Embryonic facial prominence (tissue), 1 donor: ENCODE measurements around the gene NRG3.

ENCODE experiments used
- DNase-seq: peaks from one replicate; pipeline ENCODE4 v3.0.0-alpha.2; 2016; ENCODE audit errors: extremely low spot score

NRG3 gene

DNA sequence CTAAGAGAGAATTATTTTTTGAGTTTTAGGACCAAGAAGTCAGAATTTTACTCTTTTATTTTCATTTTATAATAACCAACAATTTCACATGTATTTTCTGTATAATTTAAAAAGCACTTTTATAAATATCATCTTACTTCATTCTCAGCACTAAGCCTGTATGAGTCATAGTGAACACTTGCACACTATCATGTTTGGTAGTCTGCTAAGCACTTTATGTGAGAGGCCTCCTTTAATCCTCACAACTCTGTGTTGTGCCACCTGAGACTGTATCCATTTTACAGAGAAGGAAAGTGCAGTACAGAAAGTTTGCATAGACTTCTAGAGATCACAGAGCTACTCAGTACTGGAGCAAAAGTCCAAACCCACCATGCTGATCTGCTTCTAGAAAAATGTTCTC is 939.6 kb downstream of the NRG3 start:
- no peak for DNase-seq

DNA sequence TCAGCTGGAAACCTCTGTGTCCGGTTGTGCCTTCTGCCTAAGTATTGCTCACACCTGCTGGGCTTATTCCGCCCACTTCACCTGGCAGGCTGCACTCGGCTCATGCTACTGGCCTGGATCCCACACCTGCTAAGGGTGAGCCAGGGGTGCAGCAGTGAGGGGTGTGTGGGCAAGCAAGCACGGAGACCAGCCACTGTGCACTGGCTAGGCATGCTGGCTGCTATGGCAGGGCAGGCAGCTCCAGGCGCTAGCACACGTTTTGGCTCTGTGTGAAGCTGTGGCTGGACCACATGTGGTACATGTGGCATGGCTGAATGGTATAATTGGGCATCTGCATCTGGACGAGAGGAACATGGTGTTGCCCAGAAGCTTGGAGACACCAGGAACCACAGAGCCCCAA is 940.7 kb downstream of the NRG3 start:
- no peak for DNase-seq

DNA sequence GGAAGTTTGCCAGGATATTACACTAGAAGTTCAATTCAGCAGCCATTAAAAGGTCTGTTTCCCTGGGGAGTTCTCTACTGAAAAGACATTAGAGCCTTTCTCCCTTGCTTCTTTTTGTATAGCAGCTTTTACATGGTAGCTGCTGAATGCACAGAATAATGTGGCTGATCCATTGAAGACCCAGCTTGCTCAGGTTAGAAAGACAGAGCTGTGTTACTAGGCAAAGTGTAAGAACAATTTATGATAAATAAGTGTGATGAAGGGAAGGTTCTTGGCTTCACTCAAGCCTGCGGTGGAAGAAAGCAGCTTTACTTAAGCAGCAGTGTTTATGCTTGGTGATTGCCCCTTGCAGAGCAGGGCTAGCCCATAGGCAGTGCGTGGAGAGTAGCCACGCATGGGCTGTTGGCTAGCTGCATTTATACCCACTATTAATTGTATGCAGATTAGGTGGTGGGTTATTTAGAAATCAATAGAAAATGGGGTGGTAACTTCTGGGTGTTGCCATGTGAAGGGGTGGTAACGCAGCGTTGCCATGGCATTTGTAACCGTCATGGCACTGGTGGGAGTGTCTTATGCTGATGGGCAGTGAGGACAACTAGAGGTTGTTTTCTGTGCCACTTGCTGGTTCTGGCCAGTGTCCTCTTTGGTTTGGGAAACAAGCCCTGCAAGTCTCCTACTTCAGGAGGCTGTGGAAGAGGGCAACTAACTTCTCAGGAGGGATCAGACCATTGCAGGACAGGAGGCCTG is 942.9 kb downstream of the NRG3 start:
- no peak for DNase-seq

DNA sequence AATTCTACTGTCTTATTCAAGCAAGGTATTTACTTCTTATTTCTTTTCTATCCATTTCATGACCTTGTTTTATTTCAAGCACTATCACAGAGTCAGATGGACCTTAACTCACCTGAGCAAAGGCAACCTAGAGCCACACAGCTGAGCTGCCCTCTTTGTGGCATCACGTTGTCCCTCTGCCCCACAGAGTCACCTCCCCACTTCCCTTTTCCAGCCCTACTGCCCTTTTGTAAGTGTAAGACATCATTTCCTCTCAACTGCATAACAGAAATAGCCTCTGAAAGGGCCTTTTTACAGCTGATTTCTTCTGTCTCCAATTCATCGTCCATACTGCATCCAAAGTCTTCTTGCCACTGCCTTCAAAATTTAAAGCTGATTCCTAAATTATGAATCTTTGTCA is 946.0 kb downstream of the NRG3 start:
- DNase-seq: no peak

DNA sequence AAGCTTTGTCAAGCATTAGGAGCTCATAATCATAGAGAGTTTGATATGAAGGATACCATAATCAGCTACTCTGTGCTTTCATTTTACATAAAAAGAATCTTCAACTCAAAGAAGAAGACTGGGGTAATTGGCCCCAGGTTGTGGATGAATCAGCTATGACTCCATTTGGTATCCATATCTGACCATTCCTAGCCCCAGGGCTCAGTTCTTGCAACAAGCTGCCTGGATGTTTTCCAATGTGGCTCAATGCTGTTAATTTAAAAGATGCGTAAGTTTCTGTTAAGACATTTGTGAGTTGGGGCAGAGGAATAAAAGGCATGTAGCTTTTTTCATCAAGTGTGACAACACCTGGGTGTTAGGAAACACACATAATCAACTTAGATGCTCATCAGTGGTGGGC is 951.1 kb downstream of the NRG3 start:
- no peak for DNase-seq

DNA sequence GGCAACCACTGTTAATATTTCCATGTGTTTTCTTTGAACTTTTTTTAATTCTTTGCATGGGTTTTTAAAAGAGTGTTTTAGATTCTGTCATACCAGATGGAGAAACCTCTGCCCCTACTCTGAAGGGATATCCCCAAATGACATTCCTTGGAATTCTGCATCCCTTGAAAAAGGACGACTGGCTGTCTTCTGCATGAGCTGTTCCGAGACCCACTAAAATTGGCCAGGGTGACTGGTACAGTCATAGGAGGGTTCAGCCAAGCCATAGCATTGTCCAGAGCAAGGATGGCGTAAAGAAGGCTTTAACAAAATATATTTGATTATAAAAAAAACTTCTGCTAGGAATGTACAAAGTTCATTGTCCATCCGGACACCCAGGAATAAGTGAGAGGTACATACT is 952.9 kb downstream of the NRG3 start:
- DNase-seq: no peak

DNA sequence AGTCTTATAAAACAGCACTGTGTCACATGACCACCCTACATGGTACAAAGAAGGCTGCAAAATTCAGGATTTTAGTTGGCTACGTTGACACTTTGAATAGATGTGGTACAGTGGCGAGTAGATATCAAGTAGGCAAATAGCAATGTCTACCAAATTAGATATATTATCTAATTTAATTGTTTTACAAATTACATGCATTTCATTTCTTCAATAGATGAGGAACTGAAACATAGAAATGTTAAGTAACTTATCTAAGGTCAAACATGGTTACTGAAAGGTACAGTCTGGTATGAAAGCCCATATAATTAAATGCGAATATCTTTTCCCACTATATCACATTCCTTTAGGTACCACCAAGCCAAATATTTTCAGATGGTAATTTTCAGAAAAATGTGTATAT is 972.2 kb downstream of the NRG3 start:
- no peak for DNase-seq

DNA sequence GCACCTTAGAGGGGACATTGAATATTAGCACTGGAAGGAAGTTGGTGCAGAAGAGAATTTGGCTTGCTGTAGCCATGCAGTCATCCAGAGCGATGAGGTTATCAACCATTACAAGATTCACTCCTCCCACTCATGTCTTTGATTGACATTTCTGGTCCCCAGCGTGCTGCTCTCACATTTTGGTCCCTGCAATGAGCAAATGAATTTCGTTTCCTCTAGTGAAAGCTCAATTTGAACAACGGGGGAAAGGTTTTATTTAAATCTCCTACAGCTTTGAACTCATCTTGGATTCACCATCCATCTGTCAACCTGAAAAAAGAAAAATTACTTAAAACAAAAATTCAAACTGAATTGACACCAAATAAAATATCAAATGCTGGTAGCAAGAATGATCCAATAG is 975.2 kb downstream of the NRG3 start:
- no peak for DNase-seq

DNA sequence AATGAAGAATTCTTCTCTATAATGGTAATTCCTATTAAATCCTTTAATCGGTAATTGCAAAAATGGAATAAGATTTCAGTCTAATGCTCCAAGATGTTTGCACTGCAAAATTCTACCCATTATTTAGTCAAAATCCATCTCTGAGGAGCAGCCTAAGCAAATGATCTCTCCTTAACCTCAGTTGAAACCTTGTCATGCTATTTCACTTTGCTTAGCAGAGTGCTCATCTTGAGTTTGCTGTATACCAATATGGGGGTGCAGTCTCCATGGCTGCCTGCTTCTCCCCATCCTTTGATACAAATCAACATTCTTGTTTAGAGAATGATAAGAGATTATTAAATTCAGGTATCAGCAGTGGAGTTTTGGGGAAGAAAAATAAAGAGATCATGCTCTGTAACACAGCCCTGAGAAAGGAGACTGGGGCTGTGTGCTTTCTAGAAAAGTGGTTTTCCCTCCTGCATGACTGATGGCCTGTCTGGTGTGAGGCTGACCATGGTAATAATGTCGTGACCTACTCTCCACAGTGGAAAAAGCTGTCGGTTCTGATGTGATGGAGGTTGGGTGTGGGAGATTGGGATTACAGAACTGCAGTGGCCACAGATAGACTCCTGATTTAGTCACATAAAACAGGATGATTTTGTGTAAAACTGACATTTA is 982.1 kb downstream of the NRG3 start:
- no peak for DNase-seq

DNA sequence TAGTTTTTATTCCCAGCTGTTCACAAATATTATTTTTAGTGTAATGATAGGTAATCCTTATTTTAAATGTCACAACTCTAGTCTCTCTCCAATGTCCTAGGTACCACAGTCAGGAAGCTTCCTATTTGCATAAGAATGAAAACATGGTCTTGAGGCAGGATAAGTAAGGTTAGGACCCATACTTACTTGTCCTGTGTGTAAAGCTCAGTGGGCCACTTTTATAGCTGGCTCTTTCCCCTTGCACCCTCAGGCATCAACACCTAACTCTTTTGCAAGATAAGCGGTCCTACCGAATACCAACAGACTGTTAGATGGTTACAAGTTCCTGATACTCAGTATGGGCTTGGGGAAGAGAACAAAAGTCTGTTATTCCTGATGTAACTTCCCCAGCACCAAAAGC is 986.9 kb downstream of the NRG3 start:
- DNase-seq: no peak

DNA sequence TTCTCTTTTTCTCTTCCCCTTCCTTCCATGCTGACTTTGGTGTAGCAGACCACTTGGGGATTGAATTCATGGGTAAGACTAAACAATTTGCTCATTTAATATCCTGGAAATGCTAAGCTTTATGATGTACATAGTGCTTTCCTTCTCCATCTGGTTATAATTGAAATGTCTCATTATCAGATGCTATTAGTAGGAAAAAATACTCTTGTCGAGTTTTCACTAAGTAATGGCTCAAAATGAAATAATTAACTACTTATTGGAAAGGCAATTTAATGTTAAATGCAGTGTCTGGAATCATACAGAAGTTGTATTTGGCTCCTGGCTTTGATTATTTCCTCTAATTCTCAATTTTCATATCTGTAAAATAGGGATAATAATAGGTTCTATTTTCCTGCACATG is 990.4 kb downstream of the NRG3 start:
- no peak for DNase-seq

DNA sequence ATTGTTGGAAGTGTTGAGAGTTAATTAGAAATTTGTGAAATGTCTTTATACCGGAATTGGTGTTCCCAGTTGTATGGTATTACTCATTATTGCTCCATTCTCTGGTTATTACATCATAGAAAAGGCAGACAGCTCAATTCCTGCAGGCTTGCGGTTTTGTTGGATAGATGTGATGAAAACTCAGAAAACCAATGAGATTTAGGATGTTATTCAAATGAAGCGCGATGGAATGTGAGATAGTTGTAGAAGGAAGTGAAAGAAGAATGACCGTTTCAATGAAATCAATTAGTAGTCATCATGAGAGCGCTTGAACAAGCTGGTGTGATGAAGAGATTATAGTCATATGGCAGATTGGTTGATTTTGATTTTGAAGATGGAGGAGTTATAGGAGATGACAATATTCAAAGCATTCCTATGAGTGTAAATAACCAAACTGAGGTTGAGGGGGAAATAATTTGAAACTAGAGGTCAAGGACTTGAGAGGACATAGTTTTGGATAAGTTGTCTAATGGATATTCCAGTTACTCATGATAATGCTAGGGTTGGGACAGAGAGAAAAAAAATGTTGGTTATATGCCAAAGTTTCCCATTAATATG is 991.5 kb downstream of the NRG3 start:
- no peak for DNase-seq

DNA sequence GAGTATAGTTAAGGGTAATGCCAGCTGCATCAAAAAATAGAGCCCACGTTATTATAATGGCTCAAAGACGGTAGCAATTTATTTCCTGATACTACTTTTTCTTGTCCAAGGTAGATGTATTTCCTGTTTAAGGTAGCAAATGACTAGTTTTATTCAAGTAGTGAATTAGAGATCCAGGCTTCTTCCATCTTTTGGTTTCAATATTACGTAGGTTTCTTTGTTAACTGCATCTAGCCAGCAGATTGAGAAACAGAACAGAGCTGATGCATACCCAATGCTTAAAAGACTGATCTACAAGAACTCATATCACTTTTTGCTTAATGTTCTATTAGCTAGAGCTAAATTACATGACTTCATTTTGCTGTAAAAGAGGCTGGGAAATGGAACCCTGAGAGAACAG is 992.1 kb downstream of the NRG3 start:
- DNase-seq: no peak

DNA sequence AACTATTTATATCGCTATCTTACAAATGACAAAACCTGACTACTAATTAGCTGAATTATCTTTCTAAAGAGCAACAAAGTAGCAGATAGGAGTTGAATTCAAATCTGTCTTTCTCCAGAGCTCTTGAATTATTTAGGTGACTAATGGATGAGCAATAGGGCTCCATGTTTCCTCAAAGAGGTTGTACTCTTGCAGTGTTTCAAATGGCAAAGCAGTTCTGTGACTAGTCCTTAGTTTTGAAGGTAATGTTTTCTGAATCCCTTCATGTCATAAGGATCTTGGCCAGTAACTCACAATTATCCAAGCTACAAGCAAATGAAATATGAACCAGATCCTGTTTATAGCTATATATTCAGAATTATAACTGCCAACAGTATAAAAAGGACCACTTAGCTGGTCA is 999.7 kb downstream of the NRG3 start:
- DNase-seq: no peak

DNA sequence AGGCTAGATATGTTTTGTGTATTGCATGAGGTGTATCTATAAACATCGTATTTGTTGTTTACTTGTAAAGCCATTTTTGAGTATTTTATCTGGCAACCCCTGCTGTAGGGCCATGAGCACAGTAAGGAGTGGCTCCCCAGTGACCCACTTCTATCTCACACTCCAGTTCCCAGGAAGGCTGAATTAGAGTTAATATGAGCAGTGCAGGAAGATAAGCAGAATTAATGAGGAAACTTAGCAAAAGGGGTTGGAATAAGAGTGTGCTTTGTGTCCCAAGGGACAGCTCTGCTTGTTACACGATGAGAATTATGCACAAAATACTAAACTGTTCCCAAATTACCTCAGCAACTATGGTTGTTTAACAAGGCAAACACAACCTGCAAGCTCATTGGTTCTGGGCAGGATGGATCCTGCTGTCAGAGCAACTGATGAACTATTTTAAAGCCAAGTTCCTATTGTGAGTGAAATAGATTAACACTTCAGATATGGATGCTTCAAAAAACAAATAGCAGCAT is 1005.8 kb downstream of the NRG3 start:
- DNase-seq: no peak

DNA sequence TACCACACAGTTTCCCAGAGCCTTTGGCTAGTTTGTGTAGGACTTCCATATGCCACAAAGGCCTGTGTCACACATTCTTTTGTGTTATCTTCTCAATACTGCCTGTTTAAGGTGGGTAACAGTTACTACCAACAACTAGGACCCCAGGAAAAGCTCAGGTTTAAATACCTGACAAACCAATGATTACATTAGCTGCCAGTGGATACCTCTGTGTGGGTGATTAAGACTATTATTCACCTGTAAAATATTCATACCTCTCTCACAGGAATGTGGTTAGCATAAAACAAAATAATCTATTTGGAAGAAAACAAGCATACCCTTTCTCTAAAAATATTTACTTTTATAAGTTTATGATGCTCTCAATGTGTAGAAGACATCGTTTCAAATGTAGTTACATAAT is 1007.7 kb downstream of the NRG3 start:
- DNase-seq: no peak

DNA sequence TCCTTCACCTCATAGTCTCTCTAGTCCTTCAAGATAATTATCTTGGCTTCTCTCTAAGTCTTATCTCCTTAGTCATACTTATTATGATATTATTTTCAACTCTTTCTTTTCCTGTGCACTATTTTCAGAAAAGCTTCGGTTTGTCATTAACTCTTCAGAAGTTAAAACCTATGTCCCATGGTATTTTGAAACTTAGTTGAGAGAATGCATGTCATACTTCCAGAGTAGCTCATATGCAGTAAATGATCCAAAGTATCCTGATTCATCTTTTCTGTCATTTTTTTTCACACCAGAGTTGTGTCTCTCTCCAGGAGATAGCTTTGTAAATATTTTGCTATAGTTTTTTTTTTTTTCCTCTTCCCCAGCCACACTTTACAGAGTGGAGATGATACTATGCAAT is 1008.6 kb downstream of the NRG3 start:
- no peak for DNase-seq

DNA sequence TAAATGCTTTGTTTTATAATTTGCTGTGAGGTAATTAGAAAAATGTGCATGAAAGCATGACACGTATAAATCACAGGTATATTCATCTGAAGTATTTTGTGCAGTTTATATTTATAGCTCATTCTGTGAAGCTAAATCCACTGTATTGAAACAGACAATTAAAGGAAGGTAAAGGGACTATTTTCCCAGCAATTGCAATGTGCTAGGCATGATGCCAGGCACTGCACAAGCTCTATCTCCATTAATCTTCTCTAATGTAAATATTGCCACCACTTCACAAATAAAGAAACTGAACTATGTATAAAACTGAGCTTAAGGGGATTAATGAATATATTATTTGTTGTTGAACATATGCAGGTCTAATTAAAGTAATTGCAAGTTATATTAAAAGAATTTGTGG is 1012.5 kb downstream of the NRG3 start:
- no peak for DNase-seq

DNA sequence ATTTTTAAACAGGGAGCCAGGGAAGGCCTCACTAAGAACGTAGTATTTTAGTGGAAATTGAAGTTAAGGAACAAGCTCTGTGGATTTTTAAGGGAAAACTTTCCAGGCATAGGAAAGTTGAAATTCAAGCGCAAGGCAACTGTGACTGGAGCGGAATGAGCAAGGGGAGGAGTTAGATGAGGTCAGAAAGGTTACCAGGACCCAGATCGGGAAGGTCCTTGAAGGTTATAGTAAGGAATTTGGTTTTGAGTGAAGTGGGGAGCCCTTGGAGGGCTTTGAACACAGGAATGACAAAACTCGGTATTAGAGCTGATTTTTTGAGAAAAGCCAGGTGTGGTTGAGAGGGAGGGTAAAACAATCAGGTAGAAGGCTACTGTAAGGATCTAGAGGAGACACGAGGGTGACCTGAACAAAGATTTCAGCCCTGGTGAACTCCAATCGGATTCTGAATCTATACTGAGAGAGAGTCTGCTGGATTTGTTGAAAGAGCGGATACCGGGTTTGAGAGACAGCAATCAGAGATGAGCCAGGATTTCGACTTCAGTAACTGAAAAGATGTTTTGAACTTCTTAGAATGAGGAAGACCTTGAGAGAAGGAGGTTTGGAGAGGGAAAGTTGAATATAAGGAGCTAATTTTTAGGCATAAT is 1013.9 kb downstream of the NRG3 start:
- DNase-seq: no peak

DNA sequence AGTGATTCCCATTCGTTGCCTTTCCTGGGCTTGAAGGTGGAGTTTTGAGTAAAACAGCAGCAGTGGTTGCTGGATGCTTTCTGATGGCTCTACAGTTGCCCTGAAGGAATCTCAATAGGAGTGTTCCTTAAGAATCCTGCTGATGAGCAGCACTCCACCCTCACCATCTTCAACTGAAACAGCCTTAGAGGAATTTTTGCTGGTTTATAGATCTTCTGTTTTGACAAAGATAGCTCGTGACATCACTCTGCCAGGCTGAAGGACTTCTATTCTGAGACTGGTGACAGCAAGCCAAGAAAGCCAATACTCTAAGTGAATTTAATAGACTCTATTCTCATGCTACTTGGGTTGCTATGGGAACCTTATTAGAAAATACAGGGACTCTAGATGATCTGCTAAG is 1014.7 kb downstream of the NRG3 start:
- DNase-seq: no peak

DNA sequence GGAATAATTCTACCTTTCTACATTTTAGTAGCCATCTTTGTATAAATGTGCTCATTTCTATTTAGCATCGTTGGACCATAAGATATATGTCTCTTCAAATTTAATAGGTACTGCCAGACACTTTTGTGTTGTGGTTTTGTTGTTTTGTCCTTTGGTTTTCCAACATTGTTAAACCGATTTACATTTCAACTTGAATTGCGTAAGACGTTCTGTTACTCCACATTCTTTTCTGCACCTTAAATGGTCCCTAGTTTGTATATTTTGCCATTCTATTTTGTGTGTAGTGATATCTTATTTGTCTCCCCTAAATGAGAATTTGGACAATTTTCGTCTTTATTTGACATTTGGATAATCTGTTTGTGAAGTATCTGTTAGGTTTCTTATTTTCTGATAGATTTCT is 1015.6 kb downstream of the NRG3 start:
- DNase-seq: no peak

DNA sequence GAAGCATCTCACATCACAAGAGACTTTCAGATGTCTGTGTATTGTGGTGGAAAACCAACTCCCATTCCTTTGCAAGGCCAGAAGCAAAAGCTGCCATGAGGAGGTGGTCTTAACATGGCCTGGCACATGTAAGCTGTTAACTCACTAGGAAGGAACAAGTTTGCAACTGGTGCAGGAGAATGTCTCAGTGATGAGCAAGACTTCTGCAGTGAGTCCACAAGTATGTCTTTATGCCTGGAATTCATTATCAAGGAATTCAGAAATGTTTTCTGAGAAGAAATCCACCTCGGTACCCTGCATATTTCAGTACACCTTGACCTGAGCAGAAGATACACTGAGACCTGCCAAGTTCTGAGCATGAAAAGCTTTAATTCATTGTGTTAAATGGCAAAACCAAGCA is 1033.1 kb downstream of the NRG3 start:
- DNase-seq: no peak

DNA sequence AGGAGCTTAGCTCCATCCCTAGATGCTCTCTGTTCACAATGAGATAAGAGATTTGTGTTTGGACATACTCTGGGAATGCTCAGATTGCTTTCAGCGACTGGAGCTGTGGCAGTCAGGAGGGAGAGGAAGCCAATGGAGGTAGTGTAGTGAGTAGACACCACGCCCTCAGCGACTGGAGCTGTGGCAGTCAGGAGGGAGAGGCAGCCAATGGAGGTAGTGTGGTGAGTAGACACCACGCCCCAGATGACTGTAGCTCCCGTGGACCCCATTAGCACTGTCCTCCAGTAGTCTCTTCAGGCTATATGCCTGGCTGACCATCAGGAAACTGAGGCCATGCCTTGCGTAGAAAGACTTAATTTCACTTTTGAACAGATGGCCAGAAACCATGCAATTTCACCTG is 1033.8 kb downstream of the NRG3 start:
- DNase-seq: no peak
